GM12878 (cell line): ENCODE results near the gene AP1B1. TPM values are rescaled to one million over a fixed set of nuclear protein-coding genes. Genes with fewer than 3 reads are reported as not detected.

Source experiments
- ATAC-seq: fragments of 200-7000 bp; cut with Tn5 transposase; 3 replicates; pipeline ENCODE4 v1.9.1; 2020; ENCODE audit warnings: mild to moderate bottlenecking, moderate library complexity
- BruUV-seq: library from RNA; stranded (reverse); fragments of 400-500 nt; replicated peaks from 2 replicates; lab custom pipeline; 2021; lab: Mats Ljungman, UMichigan
- CTCF ChIA-PET: fragments of 300-600 bp; sonication (Branson Sonifier 250); formaldehyde crosslinking; extraction: SDS; loops from one replicate; lab custom pipeline; 2021; ENCODE audit warnings: inconsistent platforms; lab: Yijun Ruan, JAX
- POLR2A ChIA-PET: fragments of 350-600 bp; formaldehyde crosslinking; extraction: SDS; loops from one replicate; lab custom pipeline; 2021; ENCODE audit warnings: inconsistent platforms; lab: Charles Lee
- RAD21 ChIA-PET: fragments of 300-600 bp; sonication (Branson Sonifier 250); formaldehyde crosslinking; loops from one replicate; lab custom pipeline; 2023; ENCODE audit warnings: antibody characterized with exemption; ENCODE audit not compliant: unreplicated experiment; lab: Charles Lee
- SMC1A ChIA-PET: fragments of 300-600 bp; sonication (Branson Sonifier 250); formaldehyde crosslinking; loops from one replicate; lab custom pipeline; 2023; ENCODE audit not compliant: unreplicated experiment, uncharacterized antibody; lab: Charles Lee
- DNase-seq: peaks from one replicate; pipeline ENCODE4 v3.0.0-alpha.2; 2011; ENCODE audit warnings: low read depth, low spot score
- FAIRE-seq: peaks from 3 replicates; lab custom pipeline; 2011; peaks lifted over from hg19 to GRCh38; lab: Jason Lieb, UNC
- H2AFZ ChIP-seq: 2 replicates; pipeline ENCODE4 v1.6.0; 2011; ENCODE audit warnings: low read depth, low read length, control low read depth; ENCODE audit not compliant: control insufficient read depth
- H3K27ac ChIP-seq: 2 replicates; pipeline ENCODE4 v1.5.1; 2011; ENCODE audit warnings: control low read depth; ENCODE audit not compliant: control insufficient read depth, insufficient read depth
- H3K27me3 ChIP-seq, 2 experiments: replicated peaks in 1 of 2; 2 replicates each; pipeline versions ENCODE4 v1.6.0 to v1.6.1; 2011; ENCODE audit warnings: low read length in 1 of 2; ENCODE audit not compliant: control insufficient read depth in 2 of 2, insufficient read depth in 2 of 2
- H3K36me3 ChIP-seq, 2 experiments: 2 replicates each; pipeline ENCODE4 v1.5.1; 2011; ENCODE audit warnings: low read length in 1 of 2; ENCODE audit not compliant: control insufficient read depth in 2 of 2, insufficient read depth in 2 of 2
- H3K4me1 ChIP-seq: 2 replicates; pipeline ENCODE4 v1.6.1; 2011; ENCODE audit warnings: mild to moderate bottlenecking, low read length, moderate library complexity, mixed read lengths; ENCODE audit not compliant: control insufficient read depth, insufficient read depth
- H3K4me2 ChIP-seq: 2 replicates; pipeline ENCODE4 v1.6.0; 2011; ENCODE audit warnings: control low read depth; ENCODE audit not compliant: control insufficient read depth, insufficient read depth
- H3K4me3 ChIP-seq: fragments of 200-600 bp; sonication (generic); 2 replicates; pipeline ENCODE4 v1.5.1; 2016
- H3K79me2 ChIP-seq: 2 replicates; pipeline ENCODE4 v1.6.0; 2011; ENCODE audit warnings: low read length; ENCODE audit not compliant: control insufficient read depth, insufficient read depth
- H3K9ac ChIP-seq: 2 replicates; pipeline ENCODE4 v1.8.0; 2011; ENCODE audit warnings: low read length, control low read depth, mixed read lengths; ENCODE audit not compliant: control insufficient read depth, insufficient read depth
- H3K9me3 ChIP-seq: replicated peaks from 3 replicates; pipeline ENCODE4 v1.5.1; 2011; ENCODE audit warnings: mild to moderate bottlenecking, low read length; ENCODE audit not compliant: control insufficient read depth, insufficient read depth
- H4K20me1 ChIP-seq: 2 replicates; pipeline ENCODE4 v1.6.0; 2011; ENCODE audit not compliant: control insufficient read depth, insufficient read depth
- ATF7 ChIP-seq: fragments of 450-650 bp; IDR thresholded peaks from 2 replicates; pipeline ENCODE4 v1.6.1; 2016; ENCODE audit warnings: low read depth, mild to moderate bottlenecking
- HDAC2 ChIP-seq: fragments of 200-600 bp; sonication (generic); IDR thresholded peaks from 2 replicates; pipeline ENCODE4 v1.6.1; 2017
- HDAC6 ChIP-seq: fragments of 200-600 bp; sonication (generic); IDR thresholded peaks from one replicate; pipeline ENCODE4 v1.8.0; 2017; ENCODE audit warnings: antibody characterized with exemption; ENCODE audit not compliant: unreplicated experiment
- IKZF2 ChIP-seq, 2 experiments: fragments of 450-650 bp; IDR thresholded peaks; 2 replicates each; pipeline ENCODE4 v1.6.1; 2017; ENCODE audit warnings: mild to moderate bottlenecking in 2 of 2, moderate library complexity in 2 of 2
- PAX8 ChIP-seq: fragments of 450-650 bp; IDR thresholded peaks from 2 replicates; pipeline ENCODE4 v1.6.1; 2017; ENCODE audit warnings: mild to moderate bottlenecking, moderate library complexity
- RAD51 ChIP-seq: fragments of 450-650 bp; IDR thresholded peaks from 2 replicates; pipeline ENCODE4 v1.6.1; 2016; ENCODE audit warnings: moderate library complexity, mild to moderate bottlenecking, inconsistent platforms
- RBBP5 ChIP-seq: fragments of 200-600 bp; sonication (generic); conservative IDR thresholded peaks from 2 replicates; pipeline ENCODE4 v1.6.1; 2016
- RUNX3 ChIP-seq: IDR thresholded peaks from 2 replicates; pipeline ENCODE4 v1.6.1; 2012; ENCODE audit warnings: low read length, inconsistent platforms
- SMAD5 ChIP-seq: IDR thresholded peaks from 2 replicates; pipeline ENCODE4 v1.6.1; 2016; ENCODE audit warnings: antibody characterized with exemption, low read depth
- SPI1 ChIP-seq: IDR thresholded peaks from 2 replicates; pipeline ENCODE4 v1.6.1; 2011; ENCODE audit warnings: low read depth, mild to moderate bottlenecking, low read length, moderate library complexity, borderline replicate concordance; ENCODE audit not compliant: insufficient read depth
- SUPT20H ChIP-seq: IDR thresholded peaks from 2 replicates; pipeline ENCODE4 v1.6.1; 2011; ENCODE audit warnings: low read depth, mild to moderate bottlenecking, low read length, moderate library complexity, borderline replicate concordance; ENCODE audit not compliant: control insufficient read depth
- SUZ12 ChIP-seq: fragments of 200-600 bp; sonication (generic); IDR thresholded peaks from one replicate; pipeline ENCODE4 v1.6.1; 2018; ENCODE audit warnings: antibody characterized with exemption, mild to moderate bottlenecking; ENCODE audit not compliant: unreplicated experiment
- TARDBP ChIP-seq: IDR thresholded peaks from 2 replicates; pipeline ENCODE4 v1.6.1; 2016; ENCODE audit warnings: borderline replicate concordance
- ZNF217 ChIP-seq: fragments of 450-650 bp; IDR thresholded peaks from 2 replicates; pipeline ENCODE4 v1.6.1; 2017; ENCODE audit warnings: antibody characterized with exemption, mild to moderate bottlenecking
- ZNF592 ChIP-seq: fragments of 450-650 bp; IDR thresholded peaks from 2 replicates; pipeline ENCODE4 v1.6.1; 2017; ENCODE audit warnings: mild to moderate bottlenecking, moderate library complexity
- WGBS: methylation state at CpG from one replicate; pipeline ENCODE4 v1.1.6; 2016; ENCODE audit warnings: low lambda C conversion rate; ENCODE audit not compliant: insufficient replicate concordance, insufficient coverage; ENCODE audit errors: missing lambda C conversion rate; 5-methylcytosine and 5-hydroxymethylcytosine counted together
- in situ Hi-C: fragments of 300-500 bp; cut with MboI; formaldehyde crosslinking; loops from 9 replicates; pipeline ENCODE4 v1.14.3; 2018; ENCODE audit warnings: mixed read lengths
- intact Hi-C: fragments of 100-400 bp; cut with micrococcal nuclease; formaldehyde crosslinking; loops from one replicate; pipeline ENCODE4 v1.14.2; 2022; ENCODE audit not compliant: unreplicated experiment
- polyA plus RNA-seq, 11 experiments: library from polyadenylated mRNA; depleted of rRNA in 4 of 11; unstranded in 6 of 11; stranded (reverse) in 5 of 11; fragments of >200 nt; fragmentation: Nextera tagmentation in 4 of 11; fragmentation: Illumina TruSeq in 1 of 11; extraction: Ambion mirVana in 4 of 11; extraction: Trizol in 1 of 11; gene quantifications; 1 replicate in 1 of 11; 2 replicates in 10 of 11; pipeline versions ENCODE4 v1.2.1 to v1.2.3, GENCODE V29; 2011 to 2016; ENCODE audit warnings: inconsistent platforms in 2 of 11, missing spikeins in 2 of 11, low read depth in 1 of 11
- total RNA-seq, 4 experiments: library from RNA; depleted of rRNA in 3 of 4; stranded (reverse); fragments of >200 nt in 3 of 4; fragmentation: Illumina TruSeq in 1 of 4; extraction: Trizol in 1 of 4; gene quantifications; 2 replicates each; pipeline versions ENCODE4 v1.2.1 to v1.2.3, GENCODE V29; 2013 to 2021

Gene AP1B1
- total and polyA plus RNA-seq, 10 of the 15 experiments (the other 5 are each of a cell fraction or from before 2014, with no cell fraction given), result 2.1 to 98.6 (median 57.8) TPM

- ATAC-seq, result no peak
- CTCF ChIA-PET, result no interaction called here
- intact Hi-C loops, result no loop called here
Measured at GRCh38 chr22:29431986-29432385, 43.6 kb upstream of the AP1B1 start.

More at GRCh38 chr22:29431986-29432385, 43.6 kb upstream of the AP1B1 start:
- 83% methylated on average over 5 of the region's 5 CpGs for WGBS
- no TSS peak for BruUV-seq
- no peaks in the 10 kb centered on the region for H3K9me3 ChIP-seq
- no peak for FAIRE-seq
- no peaks in the 10 kb centered on the region for H3K4me1 ChIP-seq
- H3K4me2 ChIP-seq, result no peak overlapping the region
- no peaks in the 10 kb centered on the region for H3K79me2 ChIP-seq
- H3K4me3 ChIP-seq, result no peak overlapping the region
- no peaks in the 10 kb centered on the region for H3K36me3 ChIP-seq
- H3K9ac ChIP-seq, result no peak overlapping the region
- ChIA-PET POLR2A (no interaction called here), SMC1A (interaction anchor here (2.0 kb wide), 1 partner anchor 12 kb away, joined by 4 read pairs; no protein-coding TSS in a partner anchor), RAD21 (no interaction called here)
- no peak overlapping the region for H3K27ac ChIP-seq
- DNase-seq, result no peak
- H3K27me3 ChIP-seq, result no peaks in the 10 kb centered on the region
- in situ Hi-C loops, result no loop called here
- no peak for TF ChIP-seq TARDBP
- TF ChIP-seq ZNF217, result no peak
- TF ChIP-seq PAX8, result no peak
- TF ChIP-seq ZNF592, result no peak
- TF ChIP-seq HDAC6, result no peak
- TF ChIP-seq IKZF2 (IDR thresholded peaks at IDR 0.05), result no peak
- no peak for TF ChIP-seq SUZ12
- no peak for TF ChIP-seq ATF7
- no peak for TF ChIP-seq RUNX3
- TF ChIP-seq RAD51, result no peak
- TF ChIP-seq SPI1, result no peak
- TF ChIP-seq SUPT20H, result no peak
- TF ChIP-seq SMAD5, result no peak
- no peak for TF ChIP-seq HDAC2
- TF ChIP-seq RBBP5, result no peak
- no peak overlapping the region for H2AFZ ChIP-seq
- H4K20me1 ChIP-seq, result no peaks in the 10 kb centered on the region
